HepG2 (cell line): ENCODE measurements around the gene ECE2. TPM values are rescaled to one million over a fixed set of nuclear protein-coding genes. Genes with fewer than 3 reads are reported as not detected.

Experiments
- ATAC-seq: fragments of 200-7000 bp; cut with Tn5 transposase; 3 replicates; pipeline ENCODE4 v1.9.1; 2020; ENCODE audit warnings: mild to moderate bottlenecking, moderate library complexity
- BruUV-seq: library from RNA; stranded (reverse); fragments of 400-500 nt; replicated peaks from 2 replicates; lab custom pipeline; 2021; lab: Mats Ljungman, UMichigan
- CTCF ChIA-PET: fragments of 300-600 bp; formaldehyde crosslinking; extraction: SDS; loops from one replicate; lab custom pipeline; 2021; ENCODE audit warnings: low total read pairs, inconsistent platforms, low intra/inter-chr PET ratio; lab: Yijun Ruan, JAX
- POLR2A ChIA-PET: fragments of 350-600 bp; sonication (Branson Sonifier 250); formaldehyde crosslinking; loops from one replicate; lab custom pipeline; 2020; ENCODE audit warnings: antibody characterized with exemption, inconsistent platforms; lab: Yijun Ruan, JAX
- DNase-seq: peaks from one replicate; pipeline ENCODE4 v3.0.0-alpha.2; 2015; ENCODE audit warnings: low spot score
- FAIRE-seq: peaks from 3 replicates; lab custom pipeline; 2011; peaks lifted over from hg19 to GRCh38; lab: Jason Lieb, UNC
- H2AFZ ChIP-seq: one replicate; pipeline ENCODE4 v1.6.1; 2011; ENCODE audit warnings: low read length, inconsistent platforms
- H3K27ac ChIP-seq: fragments of 300-600 bp; 3 replicates; pipeline ENCODE4 v1.8.0; 2011; ENCODE audit warnings: mixed run types, mild to moderate bottlenecking, mixed read lengths, low read length, inconsistent platforms; ENCODE audit not compliant: insufficient read depth; ENCODE audit errors: extremely low read length
- H3K27me3 ChIP-seq, 2 experiments: fragments of 200-600 bp in 1 of 2; 2 replicates in 1 of 2; 3 replicates in 1 of 2; pipeline versions ENCODE4 v1.6.0 to v1.8.0; 2011; ENCODE audit warnings: low read length in 2 of 2, mild to moderate bottlenecking in 2 of 2, moderate library complexity in 2 of 2, inconsistent platforms in 1 of 2; ENCODE audit not compliant: insufficient read depth in 2 of 2, control insufficient read depth in 1 of 2
- H3K36me3 ChIP-seq, 2 experiments: fragments of 200-600 bp in 1 of 2; replicated peaks in 1 of 2; 2 replicates in 1 of 2; 3 replicates in 1 of 2; pipeline versions ENCODE4 v1.5.1 to v1.8.0; 2011; ENCODE audit warnings: low read length in 2 of 2, inconsistent platforms in 1 of 2; ENCODE audit not compliant: insufficient read depth in 2 of 2, control insufficient read depth in 1 of 2
- H3K4me1 ChIP-seq: 2 replicates; pipeline ENCODE4 v1.5.1; 2012; ENCODE audit warnings: low read length, inconsistent platforms; ENCODE audit not compliant: insufficient read depth
- H3K4me2 ChIP-seq: 2 replicates; pipeline ENCODE4 v1.6.0; 2011; ENCODE audit warnings: low read depth, low read length, inconsistent platforms
- H3K4me3 ChIP-seq, 3 experiments: fragments of 200-600 bp in 1 of 3; sonication (generic), shearing (Covaris generic) in 1 of 3; replicated peaks in 1 of 3; 2 replicates each; pipeline ENCODE4 v1.5.1; 2011 to 2016; ENCODE audit warnings: low read length in 3 of 3, inconsistent platforms in 2 of 3, low read depth in 2 of 3, mild to moderate bottlenecking in 2 of 3, control low read depth in 1 of 3, mixed read lengths in 1 of 3; ENCODE audit not compliant: insufficient read depth in 1 of 3
- H3K79me2 ChIP-seq: one replicate; pipeline ENCODE4 v1.6.1; 2011; ENCODE audit warnings: low read length, inconsistent platforms; ENCODE audit not compliant: insufficient read depth
- H3K9ac ChIP-seq: 2 replicates; pipeline ENCODE4 v1.6.0; 2011; ENCODE audit warnings: mild to moderate bottlenecking, low read depth, low read length, inconsistent platforms; ENCODE audit not compliant: insufficient read depth
- H3K9me3 ChIP-seq: 2 replicates; pipeline ENCODE4 v1.5.1; 2012; ENCODE audit warnings: mild to moderate bottlenecking, low read length
- H4K20me1 ChIP-seq: 2 replicates; pipeline ENCODE4 v1.6.0; 2011; ENCODE audit warnings: inconsistent platforms, mild to moderate bottlenecking, low read length, moderate library complexity; ENCODE audit not compliant: insufficient read depth
- ARNT2 ChIP-seq: sonication (generic); formaldehyde crosslinking; IDR thresholded peaks from 2 replicates; pipeline ENCODE4 v1.8.0; 2022; ENCODE audit warnings: mild to moderate bottlenecking, low read depth, missing genetic modification reagents, moderate library complexity
- ATRX ChIP-seq: sonication (generic); formaldehyde crosslinking; IDR thresholded peaks from 2 replicates; pipeline ENCODE4 v1.4.0; 2020; ENCODE audit warnings: missing genetic modification reagents, borderline replicate concordance
- SCMH1 ChIP-seq: sonication (generic); formaldehyde crosslinking; IDR thresholded peaks from 2 replicates; pipeline ENCODE4 v1.9.0; 2021; ENCODE audit warnings: missing genetic modification reagents, mild to moderate bottlenecking, borderline replicate concordance
- SPEN ChIP-seq: sonication (generic); formaldehyde crosslinking; IDR thresholded peaks from 2 replicates; pipeline ENCODE4 v1.5.1; 2020; ENCODE audit warnings: low read depth, mild to moderate bottlenecking, missing genetic modification reagents
- THAP11 ChIP-seq: IDR thresholded peaks from 2 replicates; pipeline ENCODE4 v1.6.1; 2016; ENCODE audit warnings: missing biosample characterization, missing genetic modification reagents
- XBP1 ChIP-seq: sonication (generic); formaldehyde crosslinking; IDR thresholded peaks from 2 replicates; pipeline ENCODE4 v1.5.0; 2020; ENCODE audit warnings: missing genetic modification reagents
- ZFP82 ChIP-seq: sonication (generic); formaldehyde crosslinking; IDR thresholded peaks from 2 replicates; pipeline ENCODE4 v1.5.1; 2020; ENCODE audit warnings: mild to moderate bottlenecking, missing genetic modification reagents, borderline replicate concordance
- ZNF605 ChIP-seq: sonication (generic); formaldehyde crosslinking; IDR thresholded peaks from 2 replicates; pipeline ENCODE4 v1.8.0; 2022; ENCODE audit warnings: mild to moderate bottlenecking, missing genetic modification reagents
- ZNF724P ChIP-seq: sonication (generic); formaldehyde crosslinking; IDR thresholded peaks from 2 replicates; pipeline ENCODE4 v1.8.0; 2022; ENCODE audit warnings: missing genetic modification reagents, borderline replicate concordance
- WGBS: methylation state at CpG from one replicate; pipeline ENCODE4 v1.1.6; 2017; ENCODE audit warnings: low lambda C conversion rate; 5-methylcytosine and 5-hydroxymethylcytosine counted together
- in situ Hi-C: cut with HindIII; loops from 2 replicates; pipeline ENCODE4 v1.10.0; 2017; ENCODE audit warnings: low pct_unique_long_range_greater_than_20kb; ENCODE audit not compliant: extremely low pct_ligation_motif_present
- intact Hi-C: fragments of 100-400 bp; cut with micrococcal nuclease; formaldehyde crosslinking; loops from one replicate; pipeline ENCODE4 v1.10.0; 2022; ENCODE audit not compliant: unreplicated experiment
- polyA plus RNA-seq, 8 experiments: library from polyadenylated mRNA; depleted of rRNA in 3 of 8; stranded (reverse) in 7 of 8; unstranded in 1 of 8; fragments of >200 nt; fragmentation: Illumina TruSeq in 4 of 8; extraction: Trizol in 4 of 8; gene quantifications; 2 replicates each; pipeline versions ENCODE4 v1.2.1 to v1.2.3, GENCODE V29; 2011 to 2016; ENCODE audit warnings: low read depth in 4 of 8, missing spikeins in 1 of 8, mixed read lengths in 1 of 8; ENCODE audit not compliant: insufficient read depth in 1 of 8
- total RNA-seq, 5 experiments: library from RNA; depleted of rRNA; stranded (reverse); fragments of >200 nt; fragmentation: Illumina TruSeq; extraction: Trizol; gene quantifications; 2 replicates each; pipeline ENCODE4 v1.2.3, GENCODE V29; 2016; ENCODE audit warnings: low read depth in 1 of 5
- TF ChIP-seq, protein P1 (sequence below): sonication (generic); formaldehyde crosslinking; IDR thresholded peaks from 2 replicates; pipeline ENCODE4 v1.8.0; 2022; ENCODE audit warnings: missing genetic modification reagents, mild to moderate bottlenecking, inconsistent platforms, borderline replicate concordance
- TF ChIP-seq, protein P2 (sequence below): sonication (generic); formaldehyde crosslinking; IDR thresholded peaks from 2 replicates; pipeline ENCODE4 v1.5.0; 2020; ENCODE audit warnings: missing genetic modification reagents
- TF ChIP-seq, protein P3 (sequence below): sonication (generic); formaldehyde crosslinking; IDR thresholded peaks from 2 replicates; pipeline ENCODE4 v1.5.1; 2020; ENCODE audit warnings: missing genetic modification reagents, mild to moderate bottlenecking, borderline replicate concordance
- TF ChIP-seq, protein P4 (sequence below): sonication (generic); formaldehyde crosslinking; IDR thresholded peaks from 2 replicates; pipeline ENCODE4 v1.9.0; 2022; ENCODE audit warnings: missing genetic modification reagents, mild to moderate bottlenecking, borderline replicate concordance

ECE2 gene
- total and polyA plus RNA-seq, 2 of the 13 experiments (the other 11 are each of a cell fraction or from before 2014, with no cell fraction given) = not detected

DNA sequence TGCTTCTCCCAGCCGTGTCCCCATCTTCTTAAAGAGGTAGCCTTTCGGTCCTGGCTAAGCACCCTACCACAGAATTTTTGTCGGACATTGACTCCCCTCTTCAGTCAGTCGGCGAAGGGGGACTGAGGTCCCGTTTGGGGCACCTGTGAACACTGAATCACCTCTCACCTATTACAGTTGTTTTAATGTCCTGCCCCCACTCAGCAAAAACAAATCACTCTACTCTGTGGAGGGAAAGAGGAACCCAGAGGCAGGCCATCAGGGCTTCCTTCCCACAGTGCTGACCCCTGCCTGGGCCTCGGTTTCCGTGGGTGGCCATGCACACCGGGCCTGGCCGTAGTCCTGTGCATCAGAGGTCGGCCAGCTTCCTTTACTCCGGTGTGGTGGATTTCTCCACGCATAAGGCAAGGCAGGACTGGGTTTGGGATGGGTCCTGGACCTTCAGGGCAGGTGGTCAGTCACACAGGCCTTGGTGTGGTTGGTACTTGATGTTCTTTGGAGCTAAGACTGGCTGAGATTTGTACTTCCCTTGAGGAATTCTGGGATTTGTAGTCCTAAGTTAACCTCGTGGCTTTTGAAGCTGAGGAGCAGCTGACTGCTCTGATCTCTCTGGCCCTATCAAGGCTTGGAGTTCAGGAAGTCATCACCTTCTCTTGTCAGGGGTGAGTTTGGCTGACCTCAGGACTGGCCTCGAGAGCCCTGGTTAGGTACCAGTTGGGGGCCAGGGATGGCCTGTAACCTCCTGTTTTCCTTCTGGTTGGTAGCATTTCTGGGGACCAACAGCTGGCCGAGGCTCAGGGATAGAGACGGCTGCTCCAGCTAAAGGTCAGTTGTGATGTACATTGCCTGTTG lies 61.0 kb downstream of the ECE2 start (continued):
- TF ChIP-seq, protein P1, sequence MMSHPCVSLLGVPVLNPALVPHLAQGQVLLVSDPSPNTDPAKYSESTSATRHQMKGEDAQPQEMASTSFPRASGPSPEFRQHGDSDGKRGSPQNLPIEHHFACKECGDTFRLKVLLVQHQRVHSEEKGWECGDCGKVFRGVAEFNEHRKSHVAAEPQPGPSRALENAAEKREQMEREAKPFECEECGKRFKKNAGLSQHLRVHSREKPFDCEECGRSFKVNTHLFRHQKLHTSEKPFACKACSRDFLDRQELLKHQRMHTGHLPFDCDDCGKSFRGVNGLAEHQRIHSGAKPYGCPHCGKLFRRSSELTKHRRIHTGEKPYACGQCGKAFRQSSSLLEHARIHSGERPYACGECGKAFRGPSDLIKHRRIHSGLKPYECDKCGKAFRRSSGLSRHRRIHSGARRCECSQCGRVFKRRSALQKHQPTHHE = 0 out of 2 replicates have a peak, but pooled peaks have one; percentile 15
- TF ChIP-seq THAP11 (CRISPR knock-in tag) (peak; percentile 97), ATRX (no peak)

DNA sequence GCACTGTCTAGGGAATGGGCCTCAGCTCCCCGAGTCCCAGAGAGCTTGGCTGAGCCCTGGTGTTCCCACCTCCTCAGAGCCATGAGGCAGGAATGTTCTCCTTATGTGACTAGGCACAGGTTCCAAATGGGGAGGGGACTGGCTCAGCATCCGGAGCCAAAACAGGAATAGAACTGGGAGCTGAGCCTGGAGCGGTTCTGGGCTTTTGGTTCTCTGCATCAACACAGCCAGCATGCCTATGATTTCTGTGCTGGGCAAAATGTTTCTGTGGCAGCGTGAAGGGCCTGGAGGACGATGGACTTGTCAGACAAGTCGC lies 61.5 kb downstream of the ECE2 start, which contains the start of gene FAM131A:
TSS of gene FAM131A (plus strand) at position 202 of the 316 bp plus-strand sequence. CDS start at position 233, 31 bp downstream.
- no peaks in the 10 kb centered on the region for H3K9me3 ChIP-seq
- intact Hi-C loops = no loop called here
- CTCF ChIA-PET = no interaction called here
- no peaks in the 10 kb centered on the region; a peak in 1 of 5 replicates for H3K27me3 ChIP-seq
- ATAC-seq (no peak), DNase-seq (no peak)
- peaks cover 18% of the 10 kb centered on the region for H3K4me1 ChIP-seq
- peaks cover 19% of the 10 kb centered on the region; the same call in 1 of the 2 replicates for H4K20me1 ChIP-seq
- in situ Hi-C loops = no loop called here
- peaks cover 17 to 33% of the 10 kb centered on the region in 2 experiments for H3K36me3 ChIP-seq
- TF ChIP-seq SPEN (CRISPR knock-in tag) (0 out of 2 replicates have a peak, but pooled peaks have one; percentile 8), ARNT2 (CRISPR knock-in tag) (no peak), XBP1 (CRISPR knock-in tag) (no peak), ZNF724P (0 out of 2 replicates have a peak, but pooled peaks have one; percentile 6), ZNF605 (no peak), ZFP82 (CRISPR knock-in tag) (0 out of 2 replicates have a peak, but pooled peaks have one; percentile 7), SCMH1 (CRISPR knock-in tag) (no peak)
- TF ChIP-seq, protein P2, sequence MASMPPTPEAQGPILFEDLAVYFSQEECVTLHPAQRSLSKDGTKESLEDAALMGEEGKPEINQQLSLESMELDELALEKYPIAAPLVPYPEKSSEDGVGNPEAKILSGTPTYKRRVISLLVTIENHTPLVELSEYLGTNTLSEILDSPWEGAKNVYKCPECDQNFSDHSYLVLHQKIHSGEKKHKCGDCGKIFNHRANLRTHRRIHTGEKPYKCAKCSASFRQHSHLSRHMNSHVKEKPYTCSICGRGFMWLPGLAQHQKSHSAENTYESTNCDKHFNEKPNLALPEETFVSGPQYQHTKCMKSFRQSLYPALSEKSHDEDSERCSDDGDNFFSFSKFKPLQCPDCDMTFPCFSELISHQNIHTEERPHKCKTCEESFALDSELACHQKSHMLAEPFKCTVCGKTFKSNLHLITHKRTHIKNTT = no peak
- TF ChIP-seq, protein P3, sequence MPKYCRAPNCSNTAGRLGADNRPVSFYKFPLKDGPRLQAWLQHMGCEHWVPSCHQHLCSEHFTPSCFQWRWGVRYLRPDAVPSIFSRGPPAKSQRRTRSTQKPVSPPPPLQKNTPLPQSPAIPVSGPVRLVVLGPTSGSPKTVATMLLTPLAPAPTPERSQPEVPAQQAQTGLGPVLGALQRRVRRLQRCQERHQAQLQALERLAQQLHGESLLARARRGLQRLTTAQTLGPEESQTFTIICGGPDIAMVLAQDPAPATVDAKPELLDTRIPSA (CRISPR knock-in tag) = no peak
- TF ChIP-seq, protein P4, sequence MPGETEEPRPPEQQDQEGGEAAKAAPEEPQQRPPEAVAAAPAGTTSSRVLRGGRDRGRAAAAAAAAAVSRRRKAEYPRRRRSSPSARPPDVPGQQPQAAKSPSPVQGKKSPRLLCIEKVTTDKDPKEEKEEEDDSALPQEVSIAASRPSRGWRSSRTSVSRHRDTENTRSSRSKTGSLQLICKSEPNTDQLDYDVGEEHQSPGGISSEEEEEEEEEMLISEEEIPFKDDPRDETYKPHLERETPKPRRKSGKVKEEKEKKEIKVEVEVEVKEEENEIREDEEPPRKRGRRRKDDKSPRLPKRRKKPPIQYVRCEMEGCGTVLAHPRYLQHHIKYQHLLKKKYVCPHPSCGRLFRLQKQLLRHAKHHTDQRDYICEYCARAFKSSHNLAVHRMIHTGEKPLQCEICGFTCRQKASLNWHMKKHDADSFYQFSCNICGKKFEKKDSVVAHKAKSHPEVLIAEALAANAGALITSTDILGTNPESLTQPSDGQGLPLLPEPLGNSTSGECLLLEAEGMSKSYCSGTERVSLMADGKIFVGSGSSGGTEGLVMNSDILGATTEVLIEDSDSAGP = no peak
- TF ChIP-seq, all 625 proteins: peak for 3
- H2AFZ ChIP-seq = no peak within 1 kb of the TSS
- H3K4me3 ChIP-seq = peak within 1 kb of the TSS; percentile 67 to 94 (median 80)
- peak within 1 kb of the TSS; percentile 94 for H3K4me2 ChIP-seq
- H3K9ac ChIP-seq = peak within 1 kb of the TSS; percentile 91
- H3K27ac ChIP-seq = peak within 1 kb of the TSS; percentile 84
- peaks cover 14% of the 10 kb centered on the region for H3K79me2 ChIP-seq
- 92% methylated on average over 5 of the region's 6 CpGs for WGBS
- no TSS peak for BruUV-seq
- POLR2A ChIA-PET = interaction anchor here (0.7 to 1.9 kb wide), 7 partner anchors 8 to 182 kb away, joined by 3 to 10 read pairs (median 5); partner anchors contain the start of genes CLCN2, DVL3 and POLR2H
- FAIRE-seq = no peak
